ENCODE measurements around the gene AHI1.
"Not testable (repeated sequence)": the region's sequence is repeated elsewhere in the genome, so short reads cannot be mapped to it uniquely, and the experiment has no call there.

The AHI1 gene

GRCh38 chr6:135383766-135384165 lies 113.8 kb downstream of the AHI1 start:
- peak; percentile 46 for FAIRE-seq

- FAIRE-seq, result no peak
These were observed 114.2 kb downstream of the AHI1 start for GRCh38 chr6:135383301-135383700.

GRCh38 chr6:135382182-135382628 lies 115.3 kb downstream of the AHI1 start:
- no peak for FAIRE-seq

GRCh38 chr6:135380793-135381192 lies 116.7 kb downstream of the AHI1 start:
- no peak for FAIRE-seq

- no peak for FAIRE-seq
These were observed 117.9 kb downstream of the AHI1 start for GRCh38 chr6:135379647-135380046.

GRCh38 chr6:135372758-135373157 lies 124.8 kb downstream of the AHI1 start:
- no peak for FAIRE-seq

GRCh38 chr6:135363622-135364021 lies 133.9 kb downstream of the AHI1 start:
- not testable (repeated sequence) for FAIRE-seq

- FAIRE-seq, result no peak
These were observed 135.4 kb downstream of the AHI1 start for GRCh38 chr6:135362124-135362523.

GRCh38 chr6:135360222-135360621 lies 137.3 kb downstream of the AHI1 start:
- no peak for FAIRE-seq

- no peak for FAIRE-seq
These were observed 138.6 kb downstream of the AHI1 start for GRCh38 chr6:135358985-135359384.

GRCh38 chr6:135358251-135358821 lies 139.2 kb downstream of the AHI1 start:
- FAIRE-seq, result no peak

- no peak for FAIRE-seq
These were observed 143.1 kb downstream of the AHI1 start for GRCh38 chr6:135354407-135354806.

- FAIRE-seq, result no peak
These were observed 144.4 kb downstream of the AHI1 start for GRCh38 chr6:135353113-135353512.

- FAIRE-seq, result no peak
These were observed 145.9 kb downstream of the AHI1 start for GRCh38 chr6:135351635-135352034.

- FAIRE-seq, result no peak
These were observed 149.7 kb downstream of the AHI1 start for GRCh38 chr6:135347887-135348286.

GRCh38 chr6:135346747-135347146 lies 150.8 kb downstream of the AHI1 start:
- FAIRE-seq, result no peak

- no peak for FAIRE-seq
These were observed 153.0 kb downstream of the AHI1 start for GRCh38 chr6:135344526-135344925.

- not testable (repeated sequence) for FAIRE-seq
These were observed 157.6 kb downstream of the AHI1 start for GRCh38 chr6:135339920-135340319.

- no peak for FAIRE-seq
These were observed 163.4 kb downstream of the AHI1 start for GRCh38 chr6:135334169-135334568.

- FAIRE-seq, result no peak
These were observed 166.5 kb downstream of the AHI1 start for GRCh38 chr6:135331002-135331401.

GRCh38 chr6:135329851-135330803 lies 167.4 kb downstream of the AHI1 start:
- FAIRE-seq, result no peak

- FAIRE-seq, result no peak
These were observed 169.4 kb downstream of the AHI1 start for GRCh38 chr6:135328136-135328535.

- no peak for FAIRE-seq
These were observed 171.7 kb downstream of the AHI1 start for GRCh38 chr6:135325624-135326424.
